Skin of body (tissue), 2 donors: Measurements from ENCODE around the gene PCDHGC4. TPM values are rescaled to one million over a fixed set of nuclear protein-coding genes. Genes with fewer than 3 reads are reported as not detected.

Experiments used
- DNase-seq: peaks from one replicate; lab custom pipeline; 2025; lab: John Stamatoyannopoulos, UW
- total RNA-seq: library from RNA; depleted of rRNA; stranded (reverse); fragments of >200 nt; gene quantifications from one replicate; pipeline ENCODE4 v1.2.3, GENCODE V29; 2014

The PCDHGC4 gene
- total RNA-seq, 1 donor from 2014 or later = 5.3 TPM

- DNase-seq = no peak
Observed at GRCh38 chr5:141512390-141512910, 27.6 kb downstream of the PCDHGC4 start.

GRCh38 chr5:141512911-141513626, 28.2 kb downstream of the PCDHGC4 start:
- DNase-seq = peak; percentile 78

GRCh38 chr5:141513627-141514329, 28.9 kb downstream of the PCDHGC4 start:
- DNase-seq = peak; percentile 90

- DNase-seq = no peak
Observed at GRCh38 chr5:141514330-141515133, 29.7 kb downstream of the PCDHGC4 start.

GRCh38 chr5:141515141-141515540, 30.3 kb downstream of the PCDHGC4 start:
- DNase-seq = no peak

GRCh38 chr5:141515946-141516671, 31.3 kb downstream of the PCDHGC4 start:
- no peak for DNase-seq

- no peak for DNase-seq
Observed at GRCh38 chr5:141516672-141517025, 31.8 kb downstream of the PCDHGC4 start.

GRCh38 chr5:141517312-141517711, 32.5 kb downstream of the PCDHGC4 start:
- DNase-seq = no peak

- DNase-seq = peak; percentile 29
Observed at GRCh38 chr5:141517880-141518617, 33.2 kb downstream of the PCDHGC4 start.

GRCh38 chr5:141518618-141519015, 33.8 kb downstream of the PCDHGC4 start:
- DNase-seq = no peak

GRCh38 chr5:141519605-141520565, 35.1 kb downstream of the PCDHGC4 start:
- DNase-seq = no peak

GRCh38 chr5:141521244-141521781, 36.5 kb downstream of the PCDHGC4 start:
- peak; percentile 92 for DNase-seq

- DNase-seq = no peak
Observed at GRCh38 chr5:141522301-141522700, 37.5 kb downstream of the PCDHGC4 start.

- no peak for DNase-seq
Observed at GRCh38 chr5:141523991-141524390, 39.2 kb downstream of the PCDHGC4 start.

- peak; percentile 99 for DNase-seq
Observed at GRCh38 chr5:141524604-141525597, 40.1 kb downstream of the PCDHGC4 start.

- DNase-seq = no peak
Observed at GRCh38 chr5:141525653-141526052, 40.8 kb downstream of the PCDHGC4 start.

GRCh38 chr5:141527426-141527825, 42.6 kb downstream of the PCDHGC4 start:
- no peak for DNase-seq
